Measurements from ENCODE around the gene TCEAL5. TPM values are rescaled to one million over a fixed set of nuclear protein-coding genes. Genes with fewer than 3 reads are reported as not detected.
A peak's percentile ranks its signal among the peaks of the same experiment; 100 is the strongest.
"Not testable (repeated sequence)": the region's sequence is repeated elsewhere in the genome, so short reads cannot be mapped to it uniquely, and the experiment has no call there.

The TCEAL5 gene
- total and polyA plus RNA-seq, 10 of the 15 experiments (the other 5 are each of a cell fraction or from before 2014, with no cell fraction given): not detected

DNA sequence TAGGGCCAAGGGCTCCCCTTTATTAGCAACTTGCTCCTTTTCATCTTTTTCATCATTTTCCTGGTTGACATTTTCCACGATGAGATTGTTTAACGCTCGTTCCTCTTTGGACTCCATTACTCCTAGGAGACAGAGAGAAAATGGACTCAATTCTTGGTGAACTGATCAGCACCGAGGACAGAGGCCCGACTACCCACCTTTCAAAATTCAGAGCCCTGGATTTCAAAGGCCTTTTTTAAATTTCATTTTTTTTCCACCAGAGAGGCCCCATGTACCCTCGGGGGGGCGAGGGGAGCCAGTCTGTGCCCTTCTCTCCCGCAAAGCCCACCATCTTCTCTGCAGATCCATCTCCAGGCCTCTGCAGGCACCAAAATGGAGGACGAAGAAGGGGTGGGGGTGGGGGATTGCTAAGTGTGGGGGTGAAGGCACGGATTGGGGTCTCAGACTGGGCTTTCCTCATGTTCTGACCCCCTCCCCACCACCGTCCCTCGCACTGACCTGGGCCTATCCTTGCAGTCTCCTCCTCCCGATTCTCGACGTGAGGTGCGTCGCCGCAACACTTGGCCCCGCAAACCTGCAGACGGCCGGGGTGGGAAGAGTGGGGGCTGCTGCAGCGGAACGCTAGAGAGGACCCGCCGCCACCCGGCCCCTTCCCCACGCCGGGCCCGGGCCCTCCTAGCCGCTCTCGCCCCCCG, 33.5 kb upstream of the TCEAL5 start:
- ChIA-PET SMC1A (ENCODE audit: uncharacterized antibody, unreplicated experiment) (no interaction called here), RAD21 (ENCODE audit: unreplicated experiment) (no interaction called here), CTCF (no interaction called here), POLR2A (no interaction called here)
- ATAC-seq (no peak), DNase-seq (ENCODE audit: low read depth, low spot score) (no peak), FAIRE-seq (no peak)
- intact Hi-C loops (cut with micrococcal nuclease; ENCODE audit: unreplicated experiment) (no loop called here), in situ Hi-C loops (cut with MboI) (no loop called here)
- Histone ChIP-seq H2AFZ (ENCODE audit: control insufficient read depth, low read depth, low read length) (no peak overlapping the region), H3K4me1 (ENCODE audit: control insufficient read depth, insufficient read depth, low read length) (no peaks in the 10 kb centered on the region), H3K79me2 (ENCODE audit: control insufficient read depth, insufficient read depth, low read length) (no peaks in the 10 kb centered on the region), H3K27ac (ENCODE audit: control insufficient read depth, insufficient read depth) (no peak overlapping the region), H3K4me2 (ENCODE audit: control insufficient read depth, insufficient read depth) (peak overlapping the region; percentile 59), H4K20me1 (ENCODE audit: control insufficient read depth, insufficient read depth) (no peaks in the 10 kb centered on the region), H3K27me3 (replicated peaks in 1 of 2; ENCODE audit: control insufficient read depth in 2 of 2, insufficient read depth in 2 of 2, low read length in 1 of 2) (no peaks in the 10 kb centered on the region), H3K4me3 (peak overlapping the region; percentile 50; the same call in 1 of the 2 replicates), H3K36me3 (ENCODE audit: control insufficient read depth in 2 of 2, insufficient read depth in 2 of 2, low read length in 1 of 2) (no peaks in the 10 kb centered on the region), H3K9me3 (replicated peaks; ENCODE audit: control insufficient read depth, insufficient read depth, low read length) (no peaks in the 10 kb centered on the region), H3K9ac (ENCODE audit: control insufficient read depth, insufficient read depth, low read length) (no peak overlapping the region)
- TF ChIP-seq CUX1 (IDR thresholded peaks at IDR 0.05; ENCODE audit: insufficient replicate concordance, low read depth, low read length) (no peak), TAF1 (IDR thresholded peaks at IDR 0.05; ENCODE audit: borderline replicate concordance, low read depth, low read length) (no peak), NBN (IDR thresholded peaks at IDR 0.05) (no peak), ZNF24 (IDR thresholded peaks at IDR 0.05) (no peak), NFYB (IDR thresholded peaks at IDR 0.05; ENCODE audit: insufficient read depth, low read depth, low read length) (no peak), MAX (IDR thresholded peaks at IDR 0.05; ENCODE audit: low read depth, low read length) (no peak), NFXL1 (IDR thresholded peaks at IDR 0.05; ENCODE audit: borderline replicate concordance) (no peak), GATAD2B (conservative IDR thresholded peaks at IDR 0.05; ENCODE audit: low read depth) (no peak), PAX5 (IDR thresholded peaks at IDR 0.05; ENCODE audit: borderline replicate concordance, low read depth, low read length) (no peak)
- TF ChIP-seq, protein P1, sequence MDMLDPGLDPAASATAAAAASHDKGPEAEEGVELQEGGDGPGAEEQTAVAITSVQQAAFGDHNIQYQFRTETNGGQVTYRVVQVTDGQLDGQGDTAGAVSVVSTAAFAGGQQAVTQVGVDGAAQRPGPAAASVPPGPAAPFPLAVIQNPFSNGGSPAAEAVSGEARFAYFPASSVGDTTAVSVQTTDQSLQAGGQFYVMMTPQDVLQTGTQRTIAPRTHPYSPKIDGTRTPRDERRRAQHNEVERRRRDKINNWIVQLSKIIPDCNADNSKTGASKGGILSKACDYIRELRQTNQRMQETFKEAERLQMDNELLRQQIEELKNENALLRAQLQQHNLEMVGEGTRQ (IDR thresholded peaks at IDR 0.05; ENCODE audit: borderline replicate concordance, low read depth, low read length): no peak
- TF ChIP-seq, protein P2, sequence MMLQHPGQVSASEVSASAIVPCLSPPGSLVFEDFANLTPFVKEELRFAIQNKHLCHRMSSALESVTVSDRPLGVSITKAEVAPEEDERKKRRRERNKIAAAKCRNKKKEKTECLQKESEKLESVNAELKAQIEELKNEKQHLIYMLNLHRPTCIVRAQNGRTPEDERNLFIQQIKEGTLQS (IDR thresholded peaks at IDR 0.05; ENCODE audit: borderline replicate concordance, extremely low read depth, low read depth, low read length): no peak
- WGBS (ENCODE audit: insufficient coverage, insufficient replicate concordance, low lambda C conversion rate, missing lambda C conversion rate): 47% methylated on average over 28 of the region's 32 CpGs
- no TSS peak for BruUV-seq (replicated peaks)

GRCh38 chrX:103305666-103306065, 29.1 kb upstream of the TCEAL5 start:
- H3K4me1 ChIP-seq (ENCODE audit: control insufficient read depth, insufficient read depth, low read length); H3K36me3 ChIP-seq (ENCODE audit: control insufficient read depth in 2 of 2, insufficient read depth in 2 of 2, low read length in 1 of 2); FAIRE-seq; in situ Hi-C loops (cut with MboI); intact Hi-C loops (cut with micrococcal nuclease; ENCODE audit: unreplicated experiment); H3K4me2 ChIP-seq (ENCODE audit: control insufficient read depth, insufficient read depth); ATAC-seq; H3K9me3 ChIP-seq (replicated peaks; ENCODE audit: control insufficient read depth, insufficient read depth, low read length); H3K4me3 ChIP-seq; DNase-seq (ENCODE audit: low read depth, low spot score); H3K9ac ChIP-seq (ENCODE audit: control insufficient read depth, insufficient read depth, low read length); SMC1A ChIA-PET (ENCODE audit: uncharacterized antibody, unreplicated experiment); H3K79me2 ChIP-seq (ENCODE audit: control insufficient read depth, insufficient read depth, low read length); CTCF ChIA-PET; H3K27me3 ChIP-seq (replicated peaks in 1 of 2; ENCODE audit: control insufficient read depth in 2 of 2, insufficient read depth in 2 of 2, low read length in 1 of 2); H3K27ac ChIP-seq (ENCODE audit: control insufficient read depth, insufficient read depth); H4K20me1 ChIP-seq (ENCODE audit: control insufficient read depth, insufficient read depth); H2AFZ ChIP-seq (ENCODE audit: control insufficient read depth, low read depth, low read length); RAD21 ChIA-PET (ENCODE audit: unreplicated experiment); POLR2A ChIA-PET; BruUV-seq (replicated peaks): not testable (repeated sequence)
- WGBS (ENCODE audit: insufficient coverage, insufficient replicate concordance, low lambda C conversion rate, missing lambda C conversion rate): 64% methylated on average over 4 of the region's 4 CpGs

Data from GM12878 (cell line).